NB4 (cell line): ENCODE data around the gene ZSCAN10.

Experiments used
- CTCF ChIP-seq: IDR thresholded peaks from one replicate; pipeline ENCODE4 v1.5.1; 2012; ENCODE audit warnings: low read depth, low read length
- MYC ChIP-seq: IDR thresholded peaks from 2 replicates; pipeline ENCODE4 v1.6.1; 2011; ENCODE audit warnings: low read depth, low read length
- POLR2A ChIP-seq: IDR thresholded peaks from 2 replicates; pipeline ENCODE4 v1.6.1; 2011; ENCODE audit warnings: mild to moderate bottlenecking; ENCODE audit not compliant: insufficient read length; ENCODE audit errors: extremely low read depth

- TF ChIP-seq CTCF (no peak), POLR2A (no peak), MYC (no peak)
These were observed 56.7 kb downstream of the ZSCAN10 start for GRCh38 chr16:3042376-3042775.
